ENCODE results near the gene RPUSD1. TPM values are rescaled to one million over a fixed set of nuclear protein-coding genes. Genes with fewer than 3 reads are reported as not detected.

The RPUSD1 gene
- total RNA-seq, 1 donor from 2014 or later, result 49.4 TPM

- H3K9me3 Mint-ChIP-seq, result no peaks in the 10 kb centered on the region
- intact Hi-C loops (cut with micrococcal nuclease), result no loop called here
- no peak overlapping the region for H3K27ac Mint-ChIP-seq
- H3K4me3 Mint-ChIP-seq, result no peak overlapping the region
- H3K36me3 Mint-ChIP-seq (ENCODE audit: low read depth), result no peaks in the 10 kb centered on the region
- H3K4me1 Mint-ChIP-seq (ENCODE audit: low read depth), result no peaks in the 10 kb centered on the region
- no peaks in the 10 kb centered on the region for H3K27me3 Mint-ChIP-seq (ENCODE audit: insufficient read depth)
- no peak for DNase-seq (ENCODE audit: low spot score)
Measured at GRCh38 chr16:769934-770333, 18.2 kb downstream of the RPUSD1 start.

GRCh38 chr16:769184-769784 lies 18.9 kb downstream of the RPUSD1 start:
- intact Hi-C loops (cut with micrococcal nuclease), result no loop called here
- Mint-ChIP-seq H3K4me1 (ENCODE audit: low read depth) (no peaks in the 10 kb centered on the region), H3K36me3 (ENCODE audit: low read depth) (no peaks in the 10 kb centered on the region), H3K27ac (no peak overlapping the region), H3K4me3 (no peak overlapping the region), H3K9me3 (no peaks in the 10 kb centered on the region), H3K27me3 (ENCODE audit: insufficient read depth) (no peaks in the 10 kb centered on the region)
- DNase-seq (ENCODE audit: low spot score), result no peak

- DNase-seq (ENCODE audit: low spot score), result no peak
- Mint-ChIP-seq H3K27me3 (ENCODE audit: insufficient read depth) (no peaks in the 10 kb centered on the region), H3K4me1 (ENCODE audit: low read depth) (no peaks in the 10 kb centered on the region), H3K4me3 (no peak overlapping the region), H3K27ac (no peak overlapping the region), H3K36me3 (ENCODE audit: low read depth) (no peaks in the 10 kb centered on the region), H3K9me3 (no peaks in the 10 kb centered on the region)
- intact Hi-C loops (cut with micrococcal nuclease), result no loop called here
Measured at GRCh38 chr16:768428-768827, 19.8 kb downstream of the RPUSD1 start.

GRCh38 chr16:767743-768235 lies 20.4 kb downstream of the RPUSD1 start:
- Mint-ChIP-seq H3K9me3 (no peaks in the 10 kb centered on the region), H3K4me3 (no peak overlapping the region), H3K27me3 (ENCODE audit: insufficient read depth) (no peaks in the 10 kb centered on the region), H3K27ac (no peak overlapping the region), H3K36me3 (ENCODE audit: low read depth) (no peaks in the 10 kb centered on the region), H3K4me1 (ENCODE audit: low read depth) (no peaks in the 10 kb centered on the region)
- intact Hi-C loops (cut with micrococcal nuclease), result no loop called here
- DNase-seq (ENCODE audit: low spot score), result no peak

- no peaks in the 10 kb centered on the region for H3K36me3 Mint-ChIP-seq (ENCODE audit: low read depth)
- H3K27me3 Mint-ChIP-seq (ENCODE audit: insufficient read depth), result no peaks in the 10 kb centered on the region
- DNase-seq (ENCODE audit: low spot score), result no peak
- H3K9me3 Mint-ChIP-seq, result no peaks in the 10 kb centered on the region
- H3K4me3 Mint-ChIP-seq, result no peak overlapping the region
- no peak overlapping the region for H3K27ac Mint-ChIP-seq
- no peaks in the 10 kb centered on the region for H3K4me1 Mint-ChIP-seq (ENCODE audit: low read depth)
- intact Hi-C loops (cut with micrococcal nuclease), result no loop called here
Measured at GRCh38 chr16:766820-767640, 21.2 kb downstream of the RPUSD1 start.

GRCh38 chr16:766008-766819 lies 22.0 kb downstream of the RPUSD1 start:
- H3K27me3 Mint-ChIP-seq (ENCODE audit: insufficient read depth), result no peaks in the 10 kb centered on the region
- H3K9me3 Mint-ChIP-seq, result no peaks in the 10 kb centered on the region
- intact Hi-C loops (cut with micrococcal nuclease), result no loop called here

GRCh38 chr16:765488-765865 lies 22.7 kb downstream of the RPUSD1 start:
- Mint-ChIP-seq H3K9me3 (no peaks in the 10 kb centered on the region), H3K4me1 (ENCODE audit: low read depth) (no peaks in the 10 kb centered on the region), H3K36me3 (ENCODE audit: low read depth) (no peaks in the 10 kb centered on the region), H3K27me3 (ENCODE audit: insufficient read depth) (no peaks in the 10 kb centered on the region), H3K4me3 (no peak overlapping the region), H3K27ac (no peak overlapping the region)
- DNase-seq (ENCODE audit: low spot score), result no peak
- intact Hi-C loops (cut with micrococcal nuclease), result no loop called here

More at GRCh38 chr16:766008-766819, 22.0 kb downstream of the RPUSD1 start:
- DNase-seq (ENCODE audit: low spot score), result no peak
- no peaks in the 10 kb centered on the region for H3K36me3 Mint-ChIP-seq (ENCODE audit: low read depth)
- H3K27ac Mint-ChIP-seq, result no peak overlapping the region
- H3K4me3 Mint-ChIP-seq, result no peak overlapping the region
- no peaks in the 10 kb centered on the region for H3K4me1 Mint-ChIP-seq (ENCODE audit: low read depth)

GRCh38 chr16:764848-765487 lies 23.2 kb downstream of the RPUSD1 start:
- Mint-ChIP-seq H3K27me3 (ENCODE audit: insufficient read depth) (no peaks in the 10 kb centered on the region), H3K4me1 (ENCODE audit: low read depth) (no peaks in the 10 kb centered on the region), H3K4me3 (no peak overlapping the region), H3K36me3 (ENCODE audit: low read depth) (no peaks in the 10 kb centered on the region), H3K9me3 (no peaks in the 10 kb centered on the region), H3K27ac (no peak overlapping the region)
- no peak for DNase-seq (ENCODE audit: low spot score)
- intact Hi-C loops (cut with micrococcal nuclease), result no loop called here

GRCh38 chr16:764184-764750 lies 23.9 kb downstream of the RPUSD1 start:
- Mint-ChIP-seq H3K36me3 (ENCODE audit: low read depth) (no peaks in the 10 kb centered on the region), H3K4me1 (ENCODE audit: low read depth) (no peaks in the 10 kb centered on the region), H3K27ac (no peak overlapping the region), H3K4me3 (no peak overlapping the region), H3K27me3 (ENCODE audit: insufficient read depth) (no peaks in the 10 kb centered on the region), H3K9me3 (no peaks in the 10 kb centered on the region)
- intact Hi-C loops (cut with micrococcal nuclease), result no loop called here
- DNase-seq (ENCODE audit: low spot score), result no peak

GRCh38 chr16:763369-764183 lies 24.6 kb downstream of the RPUSD1 start:
- no peaks in the 10 kb centered on the region for H3K4me1 Mint-ChIP-seq (ENCODE audit: low read depth)
- no peaks in the 10 kb centered on the region for H3K27me3 Mint-ChIP-seq (ENCODE audit: insufficient read depth)
- no peak overlapping the region for H3K27ac Mint-ChIP-seq
- DNase-seq (ENCODE audit: low spot score), result no peak
- no peaks in the 10 kb centered on the region for H3K36me3 Mint-ChIP-seq (ENCODE audit: low read depth)
- H3K9me3 Mint-ChIP-seq, result no peaks in the 10 kb centered on the region
- no peak overlapping the region for H3K4me3 Mint-ChIP-seq
- intact Hi-C loops (cut with micrococcal nuclease), result no loop called here

- DNase-seq (ENCODE audit: low spot score), result no peak
- peaks cover 2% of the 10 kb centered on the region for H3K27me3 Mint-ChIP-seq (ENCODE audit: insufficient read depth)
- H3K36me3 Mint-ChIP-seq (ENCODE audit: low read depth), result no peaks in the 10 kb centered on the region
- no peak overlapping the region for H3K27ac Mint-ChIP-seq
- H3K4me1 Mint-ChIP-seq (ENCODE audit: low read depth), result no peaks in the 10 kb centered on the region
- intact Hi-C loops (cut with micrococcal nuclease), result no loop called here
- no peaks in the 10 kb centered on the region for H3K9me3 Mint-ChIP-seq
- H3K4me3 Mint-ChIP-seq, result no peak overlapping the region
Measured at GRCh38 chr16:762595-763268, 25.4 kb downstream of the RPUSD1 start.

All from activated T-helper 1 cell treated with anti-CD3 and anti-CD28 coated beads, Interleukin-12 subunit alpha, Interleukin-12 subunit beta, Interleukin-2, Interleukin-4 antibody, amounts not matched to agents 30 ng/mL and 10 ng/mL and 1 ng/mL, durations not matched to agents 14 hours and 24 hours and 36 hours (primary cell).